ENCODE data around the gene BRAP. TPM values are rescaled to one million over a fixed set of nuclear protein-coding genes. Genes with fewer than 3 reads are reported as not detected.
"Not testable (repeated sequence)": the region's sequence is repeated elsewhere in the genome, so short reads cannot be mapped to it uniquely, and the experiment has no call there.

BRAP gene
- total RNA-seq, 1 donor from 2014 or later: 16.7 TPM

DNA sequence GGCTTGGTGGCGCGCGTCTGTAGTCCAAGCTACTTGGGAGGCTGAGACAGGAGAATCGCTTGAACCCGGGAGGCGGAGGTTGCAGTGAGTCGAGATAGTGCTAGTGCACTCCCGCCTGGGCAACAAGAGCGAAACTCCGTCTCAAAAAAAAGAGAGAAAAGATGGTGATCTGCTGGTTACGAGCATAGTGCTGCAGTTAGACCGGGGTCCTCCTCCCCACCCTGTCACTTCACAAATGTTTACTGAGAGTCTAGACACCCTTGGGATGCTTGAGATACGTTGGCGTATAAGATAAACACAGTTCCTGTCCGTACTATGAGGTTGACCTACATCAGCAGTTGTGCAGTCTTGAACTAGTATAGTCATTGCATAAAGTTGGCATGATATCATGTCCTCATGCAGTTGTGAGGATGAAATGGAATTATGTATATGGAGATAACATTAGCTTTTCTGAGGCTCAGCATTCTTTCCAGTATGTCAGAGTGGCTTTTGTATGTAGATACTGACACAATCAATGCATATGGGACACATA lies 884 bp upstream of the BRAP start:
- no peaks in the 10 kb centered on the region for H3K9me3 ChIP-seq
- H3K27me3 ChIP-seq (ENCODE audit: low read depth): no peaks in the 10 kb centered on the region
- peaks cover 23% of the 10 kb centered on the region for H3K36me3 ChIP-seq
- ATAC-seq (no peak), DNase-seq (no peak)
- TF ChIP-seq, protein P1, sequence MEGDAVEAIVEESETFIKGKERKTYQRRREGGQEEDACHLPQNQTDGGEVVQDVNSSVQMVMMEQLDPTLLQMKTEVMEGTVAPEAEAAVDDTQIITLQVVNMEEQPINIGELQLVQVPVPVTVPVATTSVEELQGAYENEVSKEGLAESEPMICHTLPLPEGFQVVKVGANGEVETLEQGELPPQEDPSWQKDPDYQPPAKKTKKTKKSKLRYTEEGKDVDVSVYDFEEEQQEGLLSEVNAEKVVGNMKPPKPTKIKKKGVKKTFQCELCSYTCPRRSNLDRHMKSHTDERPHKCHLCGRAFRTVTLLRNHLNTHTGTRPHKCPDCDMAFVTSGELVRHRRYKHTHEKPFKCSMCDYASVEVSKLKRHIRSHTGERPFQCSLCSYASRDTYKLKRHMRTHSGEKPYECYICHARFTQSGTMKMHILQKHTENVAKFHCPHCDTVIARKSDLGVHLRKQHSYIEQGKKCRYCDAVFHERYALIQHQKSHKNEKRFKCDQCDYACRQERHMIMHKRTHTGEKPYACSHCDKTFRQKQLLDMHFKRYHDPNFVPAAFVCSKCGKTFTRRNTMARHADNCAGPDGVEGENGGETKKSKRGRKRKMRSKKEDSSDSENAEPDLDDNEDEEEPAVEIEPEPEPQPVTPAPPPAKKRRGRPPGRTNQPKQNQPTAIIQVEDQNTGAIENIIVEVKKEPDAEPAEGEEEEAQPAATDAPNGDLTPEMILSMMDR (IDR thresholded peaks at IDR 0.05): no peak
- H3K27ac ChIP-seq: peak overlapping the region; percentile 90
- intact Hi-C loops (cut with DNase I): no loop called here
- H3K4me1 ChIP-seq: peaks cover 31% of the 10 kb centered on the region
- peak overlapping the region; percentile 94 for H3K4me3 ChIP-seq

DNA sequence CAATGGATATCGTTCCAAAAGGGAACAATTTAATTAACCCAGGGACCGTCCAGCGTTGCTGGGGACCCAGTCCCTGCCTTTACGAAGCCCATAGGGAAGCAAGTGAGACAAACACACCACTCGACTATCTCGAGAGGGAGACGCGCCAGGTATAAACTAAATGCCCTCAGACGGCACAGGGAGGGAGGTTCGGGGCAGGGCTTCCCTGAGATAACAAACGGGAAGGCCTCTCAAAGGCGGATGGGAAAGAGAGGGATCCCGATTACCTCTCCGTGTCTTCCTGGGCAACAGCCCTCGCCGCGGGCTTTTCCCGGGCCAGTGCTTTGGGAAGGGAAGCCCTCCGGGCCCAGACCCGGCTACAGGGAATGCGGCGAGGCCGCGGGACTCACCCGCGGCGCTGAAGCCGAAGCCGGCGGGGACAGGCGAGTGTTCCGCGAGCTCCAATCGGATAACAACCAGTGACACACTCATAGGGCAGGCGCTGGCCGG lies 390 bp downstream of the BRAP start:
- H3K27ac ChIP-seq: peak overlapping the region; percentile 90
- DNase-seq (peak; percentile 46), ATAC-seq (peak; percentile 17 to 44)
- H3K36me3 ChIP-seq: peaks cover 31% of the 10 kb centered on the region
- intact Hi-C loops (cut with DNase I): no loop called here
- peak overlapping the region; percentile 94 for H3K4me3 ChIP-seq
- TF ChIP-seq, protein P1 (IDR thresholded peaks at IDR 0.05): no peak
- H3K27me3 ChIP-seq (ENCODE audit: low read depth): no peaks in the 10 kb centered on the region
- peaks cover 31% of the 10 kb centered on the region for H3K4me1 ChIP-seq
- H3K9me3 ChIP-seq: no peaks in the 10 kb centered on the region

DNA sequence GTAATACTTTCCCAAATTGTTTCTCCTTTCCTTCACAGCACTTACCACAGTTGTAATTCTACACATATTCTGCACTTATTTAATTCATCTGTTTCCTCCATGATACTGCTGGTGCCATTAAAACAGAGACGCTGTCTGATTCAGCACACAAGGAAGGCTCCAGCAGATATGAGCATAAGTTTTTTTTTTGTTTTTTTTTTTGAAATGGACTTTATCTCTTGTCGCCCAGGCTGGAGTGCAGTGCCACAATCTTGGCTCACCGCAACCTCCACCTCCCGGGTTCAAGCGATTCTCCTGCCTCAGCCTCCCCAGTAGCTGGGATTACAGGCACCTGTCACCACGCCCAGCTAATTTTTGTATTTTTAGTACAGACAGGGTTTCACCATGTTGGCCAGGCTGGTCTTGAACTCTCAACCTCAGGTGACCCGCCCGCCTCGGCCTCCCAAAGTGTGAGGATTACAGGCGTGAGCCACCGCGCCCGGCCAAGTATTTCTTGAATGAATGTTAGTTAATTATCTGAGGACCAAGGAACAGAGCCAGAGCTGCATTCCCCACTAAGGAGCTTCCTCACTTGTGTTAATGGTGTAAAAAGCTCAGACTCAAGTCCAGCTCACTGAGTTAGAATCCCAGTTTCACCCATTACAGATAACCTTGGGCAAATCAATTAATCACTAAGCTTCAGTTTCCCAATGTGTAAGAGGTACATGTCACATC lies 1.1 kb downstream of the BRAP start:
- intact Hi-C loops (cut with DNase I); ATAC-seq; DNase-seq; H3K27me3 ChIP-seq (ENCODE audit: low read depth); H3K9me3 ChIP-seq: not testable (repeated sequence)
- H3K4me1 ChIP-seq: peaks cover 31% of the 10 kb centered on the region
- H3K36me3 ChIP-seq: peaks cover 38% of the 10 kb centered on the region
- H3K27ac ChIP-seq: peak overlapping the region; percentile 90
- H3K4me3 ChIP-seq: peak overlapping the region; percentile 94

DNA sequence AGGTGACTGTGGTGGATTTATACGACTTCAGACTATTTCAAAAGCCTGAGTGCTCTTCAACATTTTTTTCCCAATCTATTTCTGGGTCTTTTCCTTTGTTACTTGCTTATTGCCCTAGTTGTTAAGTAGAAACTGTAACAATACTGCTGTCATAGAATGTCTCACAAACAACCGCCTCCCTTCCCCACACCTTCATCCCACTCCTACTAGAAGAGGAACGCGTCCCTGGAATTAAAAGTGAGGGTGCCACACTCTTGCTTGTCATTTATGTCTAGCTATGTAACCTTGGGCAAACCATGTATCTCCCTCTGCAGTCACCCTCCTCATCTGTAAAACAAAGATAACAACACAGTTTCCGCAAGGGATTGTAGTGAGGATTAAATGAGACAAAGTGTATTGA lies 8.6 kb downstream of the BRAP start:
- H3K27me3 ChIP-seq (ENCODE audit: low read depth): no peaks in the 10 kb centered on the region
- ATAC-seq (no peak), DNase-seq (no peak)
- no peak overlapping the region for H3K27ac ChIP-seq
- peaks cover 97% of the 10 kb centered on the region for H3K36me3 ChIP-seq
- H3K4me3 ChIP-seq: no peak overlapping the region
- TF ChIP-seq, protein P1 (IDR thresholded peaks at IDR 0.05): no peak
- intact Hi-C loops (cut with DNase I): no loop called here
- no peaks in the 10 kb centered on the region for H3K9me3 ChIP-seq
- H3K4me1 ChIP-seq: no peaks in the 10 kb centered on the region

DNA sequence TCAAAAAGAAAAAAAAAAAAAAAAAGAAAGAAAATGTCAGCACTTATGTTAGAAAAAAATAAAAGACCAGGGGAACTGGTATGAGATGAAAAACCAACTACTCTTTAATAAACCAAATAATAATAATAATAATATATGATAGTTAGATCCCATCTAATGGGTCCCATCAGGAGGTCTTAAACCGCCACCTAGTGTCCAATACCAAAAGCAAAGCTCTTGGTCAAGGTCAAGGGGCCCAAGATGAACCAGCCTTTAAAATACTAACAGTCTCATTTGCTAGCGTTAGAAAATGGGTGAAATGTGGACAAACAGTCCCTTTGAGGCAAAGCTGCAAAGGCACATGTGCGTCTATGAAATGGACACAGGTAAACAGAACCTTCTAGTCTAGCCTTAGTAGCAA lies 12.3 kb downstream of the BRAP start:
- Histone ChIP-seq H3K9me3 (no peaks in the 10 kb centered on the region), H3K27ac (no peak overlapping the region), H3K27me3 (ENCODE audit: low read depth) (no peaks in the 10 kb centered on the region), H3K36me3 (peaks cover 97% of the 10 kb centered on the region), H3K4me1 (no peaks in the 10 kb centered on the region), H3K4me3 (no peak overlapping the region)
- intact Hi-C loops (cut with DNase I): no loop called here
- DNase-seq (no peak), ATAC-seq (peak in 1 of 2 donors; percentile 58)
- TF ChIP-seq, protein P1 (IDR thresholded peaks at IDR 0.05): no peak

DNA sequence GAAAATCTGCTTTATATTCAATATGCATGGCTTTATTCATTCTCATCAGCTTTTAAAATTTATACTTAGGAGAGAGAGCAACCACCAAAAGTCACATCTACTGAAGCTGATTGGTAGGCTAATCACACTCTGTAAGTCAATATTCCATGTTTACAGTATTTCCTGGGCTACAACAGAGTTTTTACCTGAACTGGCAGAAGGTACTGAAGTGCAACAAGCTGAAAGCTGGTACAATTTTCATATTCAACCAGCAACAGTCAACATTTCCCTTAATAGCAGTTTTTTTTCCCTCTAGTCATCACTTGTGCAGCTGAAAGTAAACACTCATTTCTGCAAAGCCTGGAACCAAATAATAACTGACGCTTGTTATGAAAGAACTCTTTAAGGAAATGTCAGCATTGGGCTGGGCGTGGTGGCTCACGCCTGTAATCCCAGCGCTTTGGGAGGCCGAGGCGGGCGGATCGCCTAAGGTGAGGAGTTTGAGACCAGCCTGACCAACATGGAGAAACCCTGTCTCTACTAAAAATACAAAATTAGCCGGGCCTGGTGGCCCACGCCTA lies 12.9 kb downstream of the BRAP start:
- TF ChIP-seq, protein P1 (IDR thresholded peaks at IDR 0.05): no peak
- Histone ChIP-seq H3K27me3 (ENCODE audit: low read depth) (no peaks in the 10 kb centered on the region), H3K36me3 (peaks cover 95% of the 10 kb centered on the region), H3K4me1 (no peaks in the 10 kb centered on the region), H3K9me3 (no peaks in the 10 kb centered on the region), H3K4me3 (no peak overlapping the region), H3K27ac (no peak overlapping the region)
- ATAC-seq (peak; percentile 76 to 88), DNase-seq (no peak)
- intact Hi-C loops (cut with DNase I): no loop called here

Data from lower lobe of right lung (tissue), 2 donors.